NOMO-1 treated with DMSO at 0.1 percent for 48 hours (cell line): Measurements from ENCODE around the gene TNFAIP8.

Source experiments
- DNase-seq: peaks from one replicate; lab custom pipeline; 2025; ENCODE audit not compliant: unreplicated experiment; lab: John Stamatoyannopoulos, UW

The TNFAIP8 gene

DNA sequence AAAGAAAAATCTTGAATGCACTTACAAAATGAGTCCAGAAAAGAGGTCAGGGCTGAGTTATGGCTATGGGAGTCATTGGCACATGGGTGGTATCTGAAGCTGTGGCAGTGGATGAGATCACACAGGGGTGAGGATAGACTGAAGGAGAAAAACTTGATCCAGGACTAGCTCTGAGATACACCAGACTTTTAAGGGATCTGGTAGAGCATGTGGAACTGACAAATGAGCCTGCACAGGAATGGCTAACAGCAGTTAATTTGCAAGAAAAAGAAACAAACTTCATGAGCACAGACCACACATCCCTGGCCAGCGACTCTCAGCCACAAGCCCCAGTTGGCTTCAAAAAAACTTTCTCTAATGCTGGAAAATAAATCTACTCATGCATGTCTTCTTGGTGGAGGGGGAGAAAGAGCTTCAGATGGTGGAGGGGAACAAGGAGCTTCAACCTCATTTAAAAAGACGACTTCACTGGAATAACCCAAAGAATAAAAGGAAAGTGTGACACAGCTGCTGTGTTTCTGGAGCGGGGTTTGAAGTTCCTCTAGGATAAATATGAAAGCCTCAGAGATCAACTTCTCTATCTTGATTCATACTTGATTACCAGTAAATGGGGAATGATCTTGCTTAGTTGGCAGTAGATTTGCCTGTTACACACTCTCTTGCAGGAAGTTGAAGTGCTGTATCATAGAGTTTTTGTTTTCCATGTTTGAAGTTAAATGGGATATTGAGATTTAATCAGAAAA lies 33.6 kb downstream of the TNFAIP8 start:
- DNase-seq: no peak

DNA sequence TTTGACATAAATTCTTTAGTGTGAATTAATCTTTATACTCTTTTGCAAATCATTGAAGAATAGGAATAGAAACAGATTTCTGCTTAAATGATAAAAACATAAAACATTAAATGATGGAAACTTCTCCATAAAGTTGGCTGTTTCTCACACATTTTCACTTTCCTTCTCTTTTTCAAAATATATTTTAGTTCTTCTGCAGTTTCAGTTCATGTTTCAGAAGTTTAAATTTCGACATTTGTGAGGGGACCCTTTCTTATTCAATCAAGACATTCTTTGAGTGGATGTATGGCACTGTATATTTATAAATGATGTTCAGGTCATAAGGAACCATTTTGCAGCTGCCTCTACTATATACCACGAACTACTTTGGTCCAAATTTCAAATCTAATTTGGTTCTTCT lies 34.6 kb downstream of the TNFAIP8 start:
- peak; percentile 58 for DNase-seq

DNA sequence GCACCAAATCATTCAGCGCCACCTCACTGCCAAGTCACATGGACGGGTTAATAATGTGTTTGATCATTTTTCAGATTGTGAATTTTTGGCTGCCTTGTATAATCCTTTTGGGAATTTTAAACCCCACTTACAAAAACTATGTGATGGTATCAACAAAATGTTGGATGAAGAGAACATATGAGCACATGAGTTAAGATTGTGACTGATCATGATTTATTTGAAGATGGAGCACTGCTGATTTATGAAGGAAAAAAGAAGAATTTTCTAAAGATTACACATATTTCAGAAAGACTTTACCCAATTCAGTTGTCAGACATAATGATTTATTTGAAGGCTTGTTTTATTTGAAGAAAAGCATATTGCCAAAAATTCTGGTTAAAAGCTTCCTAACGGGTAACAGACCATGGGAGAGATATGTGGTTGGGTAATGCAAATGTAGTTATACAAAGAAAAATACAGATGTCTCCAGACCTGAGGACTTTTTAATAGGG lies 37.4 kb downstream of the TNFAIP8 start:
- DNase-seq: no peak

DNA sequence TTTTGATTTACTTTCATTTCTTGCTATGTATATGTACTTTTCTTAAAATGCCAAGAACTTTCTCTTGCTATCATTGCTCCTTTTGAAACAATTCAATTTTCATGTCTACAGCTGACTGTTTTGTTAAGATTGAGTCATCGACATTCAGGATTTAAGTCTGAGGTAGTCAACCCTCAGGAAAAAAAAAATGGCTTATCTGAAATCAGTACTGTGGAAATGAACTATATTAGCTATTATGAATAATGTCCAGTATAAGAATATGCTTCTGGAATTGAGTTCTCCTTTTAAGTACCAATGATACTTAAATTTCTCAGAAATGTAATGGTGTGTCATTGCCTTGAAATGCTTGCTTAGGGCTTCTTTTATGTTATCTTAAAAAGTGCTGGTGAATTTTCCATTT lies 37.9 kb downstream of the TNFAIP8 start:
- no peak for DNase-seq

- DNase-seq: no peak
Measured at GRCh38 chr5:119395080-119395836, 39.4 kb downstream of the TNFAIP8 start.

- DNase-seq: no peak
Measured at GRCh38 chr5:119396030-119396664, 40.3 kb downstream of the TNFAIP8 start.

DNA sequence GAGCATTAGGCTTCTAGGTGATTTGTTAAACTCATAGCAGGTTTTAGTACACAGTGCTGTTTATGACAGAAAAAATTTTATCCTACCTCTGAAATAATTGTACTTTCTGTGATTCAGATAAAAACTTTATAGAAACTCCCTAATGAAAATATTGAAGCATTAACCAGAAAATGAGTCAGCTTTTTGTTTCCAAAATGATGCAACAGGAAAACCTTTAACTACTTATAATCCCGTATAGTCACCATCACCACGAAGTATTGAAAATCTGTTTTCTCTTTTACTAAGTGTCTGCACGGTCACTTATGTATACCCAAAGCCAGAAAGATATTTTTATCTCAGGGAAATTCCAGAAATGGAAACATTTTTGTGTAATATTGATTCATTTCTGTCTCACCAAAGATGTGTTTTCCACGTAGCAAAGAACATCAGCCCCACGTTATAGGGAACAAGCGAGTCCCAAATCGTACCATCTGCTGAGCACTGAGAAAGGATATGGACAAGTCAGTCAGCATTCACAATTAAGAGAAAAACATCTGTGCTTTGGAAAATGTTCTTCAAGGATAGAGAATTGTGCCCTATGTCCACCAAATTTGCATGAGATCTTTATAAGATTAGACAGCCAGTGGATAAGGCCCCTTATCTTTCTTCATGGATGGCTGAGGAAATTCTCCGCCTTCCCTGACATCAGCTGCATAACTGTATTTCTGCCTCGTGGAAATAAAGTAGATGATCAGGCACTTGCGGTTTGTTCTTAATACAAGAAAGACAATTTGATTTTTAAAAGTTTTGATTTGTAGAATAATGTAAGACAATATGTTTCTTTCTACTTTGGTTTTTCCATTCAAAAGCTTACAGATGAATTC lies 41.9 kb downstream of the TNFAIP8 start:
- peak; percentile 75 for DNase-seq

GRCh38 chr5:119398727-119399466 lies 43.1 kb downstream of the TNFAIP8 start:
- DNase-seq: no peak

DNA sequence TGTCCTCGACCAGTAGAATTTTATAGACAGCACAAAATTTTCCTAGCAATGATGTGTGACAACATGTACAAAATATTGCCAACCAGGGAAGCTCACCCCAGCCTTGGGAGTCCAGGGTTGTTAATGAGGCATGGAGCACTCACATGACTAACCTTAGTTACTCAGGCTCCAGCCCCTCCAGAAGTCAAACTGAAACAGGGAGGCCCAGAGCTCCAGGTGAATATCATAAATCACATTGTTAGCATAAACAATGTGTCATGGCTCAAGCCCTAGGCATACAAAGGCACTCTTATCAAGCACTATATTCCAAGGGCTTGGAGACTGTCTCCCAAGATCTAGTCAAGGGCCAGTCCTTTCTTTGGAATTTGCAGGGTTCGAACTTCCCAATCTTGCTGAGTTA lies 44.4 kb downstream of the TNFAIP8 start:
- DNase-seq: no peak

DNA sequence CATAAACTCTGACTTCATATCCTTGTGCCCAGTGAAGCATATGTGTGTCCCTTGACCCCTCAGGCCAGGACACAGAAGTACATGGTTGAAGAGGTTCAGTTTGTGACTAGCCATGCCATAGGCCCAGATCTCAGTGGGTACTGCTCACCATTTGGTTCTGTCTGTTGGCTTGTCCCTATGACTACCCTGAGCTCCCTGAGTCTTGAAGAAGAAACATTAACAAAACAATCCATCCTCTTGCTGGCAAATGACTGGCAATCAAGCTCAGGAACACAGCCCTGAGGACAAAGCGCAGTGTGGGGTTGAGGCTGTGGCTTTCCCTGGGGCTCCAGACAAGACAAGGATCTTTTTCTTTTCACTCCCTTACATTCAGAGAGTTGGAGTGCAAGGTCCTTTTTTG lies 46.3 kb downstream of the TNFAIP8 start:
- DNase-seq: no peak

GRCh38 chr5:119402555-119402954 lies 46.7 kb downstream of the TNFAIP8 start:
- DNase-seq: no peak

GRCh38 chr5:119404033-119404432 lies 48.2 kb downstream of the TNFAIP8 start:
- peak; percentile 28 for DNase-seq

GRCh38 chr5:119405419-119405818 lies 49.6 kb downstream of the TNFAIP8 start:
- DNase-seq: peak; percentile 6

DNA sequence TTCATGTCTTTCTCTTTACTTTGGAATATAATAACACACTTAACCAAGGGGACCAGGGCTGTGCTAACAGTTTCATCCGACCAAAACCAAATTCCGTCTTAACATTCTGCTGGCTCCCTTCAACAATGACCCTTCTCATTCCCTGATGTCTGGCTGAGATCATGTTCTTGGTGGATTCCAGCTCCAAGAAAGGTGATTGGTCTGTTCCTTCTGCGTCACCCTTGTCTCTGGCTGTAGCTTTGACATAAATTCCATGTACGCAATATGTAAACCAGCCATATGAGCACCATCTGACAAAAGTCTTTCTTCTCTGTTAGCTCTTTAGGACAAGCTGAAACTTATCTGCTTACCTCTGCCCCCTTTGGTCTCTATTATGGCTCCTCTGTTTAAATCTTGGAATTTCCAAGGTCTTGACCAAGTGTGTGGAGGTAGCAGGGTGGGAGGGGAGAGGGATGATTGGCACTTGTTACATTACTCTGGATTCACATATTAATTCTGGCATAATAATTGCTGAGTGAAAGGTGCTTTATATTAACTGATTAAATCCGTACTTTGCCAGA lies 50.8 kb downstream of the TNFAIP8 start:
- DNase-seq: no peak

DNA sequence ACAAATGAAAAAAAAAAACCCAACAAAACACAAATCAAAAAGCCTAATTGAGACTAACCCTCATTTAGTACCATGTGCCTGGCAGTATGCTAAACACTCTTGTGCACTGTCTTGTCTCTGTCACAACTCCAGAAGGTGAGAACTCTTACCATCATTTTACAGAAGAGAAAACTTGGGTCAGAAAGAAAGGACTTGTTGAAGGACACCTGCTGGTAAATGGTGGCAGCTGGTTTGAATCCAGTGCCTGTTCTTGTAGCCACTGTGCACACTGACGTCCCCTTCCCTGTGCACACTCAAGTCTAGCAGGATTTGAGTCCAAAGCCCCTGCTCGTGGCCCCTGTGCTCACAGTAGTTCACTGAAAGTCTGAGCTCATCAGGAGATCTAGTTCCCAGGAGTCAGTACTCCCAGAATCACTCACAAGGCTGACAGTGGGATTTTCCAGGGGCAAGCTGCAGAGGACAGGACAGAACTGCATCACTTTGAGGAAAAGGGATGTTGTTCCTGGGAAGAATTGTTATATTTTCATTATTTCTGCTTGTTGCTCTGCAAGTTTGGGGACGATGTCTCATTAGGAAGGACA lies 53.5 kb downstream of the TNFAIP8 start:
- no peak for DNase-seq

- DNase-seq: no peak
Measured at GRCh38 chr5:119410448-119411159, 54.8 kb downstream of the TNFAIP8 start.

GRCh38 chr5:119411361-119412278 lies 55.8 kb downstream of the TNFAIP8 start:
- DNase-seq: peak; percentile 74
